DND-41 (cell line): Measurements from ENCODE around the gene ARSG.
"Not testable (repeated sequence)": the region's sequence is repeated elsewhere in the genome, so short reads cannot be mapped to it uniquely, and the experiment has no call there.

Experiments
- EZH2 ChIP-seq: IDR thresholded peaks from 3 replicates; pipeline ENCODE4 v1.6.1; 2012; ENCODE audit warnings: borderline replicate concordance, low read depth, mild to moderate bottlenecking, moderate library complexity, low read length, inconsistent platforms; ENCODE audit not compliant: severe bottlenecking
- TF ChIP-seq, protein P1 (sequence below): IDR thresholded peaks from 2 replicates; pipeline ENCODE4 v1.5.1; 2012; ENCODE audit warnings: borderline replicate concordance, low read length, moderate library complexity, mild to moderate bottlenecking; ENCODE audit not compliant: poor library complexity, severe bottlenecking; ENCODE audit errors: extremely low read depth

DNA sequence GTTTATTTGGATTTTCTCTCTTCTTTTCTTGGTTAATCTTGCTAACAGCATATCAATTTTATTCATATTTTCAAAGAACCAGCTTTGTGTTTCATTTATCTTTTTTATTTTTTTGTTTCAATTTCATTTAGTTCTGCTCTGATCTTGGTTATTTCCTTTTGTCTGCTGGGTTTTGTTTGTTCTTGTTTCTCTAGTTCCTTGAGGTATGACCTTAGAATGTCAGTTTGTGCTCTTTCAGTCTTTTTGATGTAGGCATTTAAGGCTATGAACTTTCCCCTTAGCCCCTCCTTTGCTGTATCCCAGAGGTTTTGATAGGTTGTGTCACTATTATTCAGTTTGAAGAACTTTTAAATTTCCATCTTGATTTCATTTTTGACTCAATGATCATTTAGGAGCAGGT is 123.6 kb downstream of the ARSG start:
- TF ChIP-seq, protein P1, sequence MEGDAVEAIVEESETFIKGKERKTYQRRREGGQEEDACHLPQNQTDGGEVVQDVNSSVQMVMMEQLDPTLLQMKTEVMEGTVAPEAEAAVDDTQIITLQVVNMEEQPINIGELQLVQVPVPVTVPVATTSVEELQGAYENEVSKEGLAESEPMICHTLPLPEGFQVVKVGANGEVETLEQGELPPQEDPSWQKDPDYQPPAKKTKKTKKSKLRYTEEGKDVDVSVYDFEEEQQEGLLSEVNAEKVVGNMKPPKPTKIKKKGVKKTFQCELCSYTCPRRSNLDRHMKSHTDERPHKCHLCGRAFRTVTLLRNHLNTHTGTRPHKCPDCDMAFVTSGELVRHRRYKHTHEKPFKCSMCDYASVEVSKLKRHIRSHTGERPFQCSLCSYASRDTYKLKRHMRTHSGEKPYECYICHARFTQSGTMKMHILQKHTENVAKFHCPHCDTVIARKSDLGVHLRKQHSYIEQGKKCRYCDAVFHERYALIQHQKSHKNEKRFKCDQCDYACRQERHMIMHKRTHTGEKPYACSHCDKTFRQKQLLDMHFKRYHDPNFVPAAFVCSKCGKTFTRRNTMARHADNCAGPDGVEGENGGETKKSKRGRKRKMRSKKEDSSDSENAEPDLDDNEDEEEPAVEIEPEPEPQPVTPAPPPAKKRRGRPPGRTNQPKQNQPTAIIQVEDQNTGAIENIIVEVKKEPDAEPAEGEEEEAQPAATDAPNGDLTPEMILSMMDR: not testable (repeated sequence)
- TF ChIP-seq EZH2: not testable (repeated sequence)
